Inferior parietal cortex (tissue), 1 donor: ENCODE data around the gene TNIP3.
"Not testable (repeated sequence)": the region's sequence is repeated elsewhere in the genome, so short reads cannot be mapped to it uniquely, and the experiment has no call there.

ENCODE experiments used
- DNase-seq: peaks from one replicate; pipeline ENCODE4 v3.0.0-alpha.2; 2016; ENCODE audit errors: extremely low spot score

TNIP3 gene, protein sequence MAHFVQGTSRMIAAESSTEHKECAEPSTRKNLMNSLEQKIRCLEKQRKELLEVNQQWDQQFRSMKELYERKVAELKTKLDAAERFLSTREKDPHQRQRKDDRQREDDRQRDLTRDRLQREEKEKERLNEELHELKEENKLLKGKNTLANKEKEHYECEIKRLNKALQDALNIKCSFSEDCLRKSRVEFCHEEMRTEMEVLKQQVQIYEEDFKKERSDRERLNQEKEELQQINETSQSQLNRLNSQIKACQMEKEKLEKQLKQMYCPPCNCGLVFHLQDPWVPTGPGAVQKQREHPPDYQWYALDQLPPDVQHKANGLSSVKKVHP

DNA sequence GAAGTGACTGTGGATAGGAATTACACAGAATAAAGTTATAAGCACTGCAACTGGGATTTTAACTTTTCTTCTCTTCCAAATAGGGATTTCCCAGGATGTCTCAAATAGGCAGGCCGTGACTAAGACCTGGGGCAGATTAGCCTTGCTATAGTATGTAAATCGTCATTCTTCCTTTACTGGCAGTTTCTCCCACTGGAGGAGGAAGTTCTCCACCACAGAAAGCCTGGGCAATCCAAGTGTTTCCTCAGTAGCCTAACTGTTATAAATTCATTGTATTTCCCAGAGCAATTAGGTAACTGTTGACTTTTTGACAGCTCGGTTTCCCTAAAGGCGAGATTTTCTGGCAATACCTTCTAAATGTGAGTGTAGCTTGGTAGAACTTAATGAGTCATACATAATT is at the start of gene TNIP3:
Gene TNIP3 (minus strand): TSS at position 31 of the 400 bp plus-strand sequence. CDS start 196 bp downstream, outside the sequence.
- no peak for DNase-seq

DNA sequence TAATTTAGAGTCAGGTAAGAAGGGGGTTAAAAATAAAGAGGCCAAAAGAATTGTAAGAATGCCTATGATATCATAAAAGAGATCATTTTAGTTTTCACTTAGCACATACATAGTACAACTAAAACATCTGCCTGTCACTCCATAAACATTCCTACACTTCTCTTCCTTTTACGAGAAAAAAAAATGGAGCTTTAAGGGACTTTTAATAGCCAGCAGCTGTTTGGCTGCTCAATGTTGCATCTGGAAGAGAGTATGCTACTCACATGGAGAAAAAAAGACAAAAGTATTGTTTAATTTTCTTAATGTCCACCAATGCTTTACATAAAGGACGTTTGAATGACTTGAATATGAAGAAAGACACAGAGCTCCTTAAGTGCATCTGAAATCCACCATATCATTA is 48.7 kb upstream of the TNIP3 start:
- no peak for DNase-seq

- no peak for DNase-seq
These were observed 45.0 kb upstream of the TNIP3 start for GRCh38 chr4:121209171-121209570.

- DNase-seq = no peak
These were observed 44.3 kb upstream of the TNIP3 start for GRCh38 chr4:121208244-121209007.

GRCh38 chr4:121205777-121206176 is 41.7 kb upstream of the TNIP3 start:
- DNase-seq = not testable (repeated sequence)

DNA sequence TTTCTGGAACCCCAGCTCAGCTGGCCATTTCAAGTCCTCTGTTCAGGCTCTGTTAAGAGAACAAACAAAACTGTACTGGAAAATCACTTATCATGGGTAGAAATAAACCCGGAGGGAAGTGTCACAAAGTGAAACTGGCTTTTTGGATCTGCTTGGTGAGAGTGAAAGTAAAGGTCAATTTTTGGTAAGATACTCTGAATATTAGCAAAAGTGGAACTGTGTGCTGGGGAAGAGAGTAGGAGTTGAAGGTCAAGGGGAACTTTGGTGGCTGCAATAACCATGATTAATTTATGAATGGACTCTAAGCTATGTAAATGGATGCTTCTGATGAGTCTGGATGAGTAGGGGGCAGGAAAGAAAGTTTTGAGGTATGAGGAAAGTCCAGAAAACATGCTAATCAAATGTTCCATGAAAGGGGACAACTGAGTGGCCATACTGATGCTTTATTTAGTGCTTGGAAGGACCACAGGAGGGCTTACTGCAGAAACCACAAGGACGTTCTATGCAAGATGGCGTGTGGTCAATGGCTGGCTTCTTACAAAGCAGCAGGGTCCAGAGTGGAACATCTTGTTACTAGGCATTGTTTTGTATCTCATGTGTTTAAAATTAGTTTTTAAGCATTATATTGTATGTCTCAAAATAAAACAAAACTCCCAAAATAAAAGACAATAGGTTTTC is 36.8 kb upstream of the TNIP3 start:
- DNase-seq = no peak

DNA sequence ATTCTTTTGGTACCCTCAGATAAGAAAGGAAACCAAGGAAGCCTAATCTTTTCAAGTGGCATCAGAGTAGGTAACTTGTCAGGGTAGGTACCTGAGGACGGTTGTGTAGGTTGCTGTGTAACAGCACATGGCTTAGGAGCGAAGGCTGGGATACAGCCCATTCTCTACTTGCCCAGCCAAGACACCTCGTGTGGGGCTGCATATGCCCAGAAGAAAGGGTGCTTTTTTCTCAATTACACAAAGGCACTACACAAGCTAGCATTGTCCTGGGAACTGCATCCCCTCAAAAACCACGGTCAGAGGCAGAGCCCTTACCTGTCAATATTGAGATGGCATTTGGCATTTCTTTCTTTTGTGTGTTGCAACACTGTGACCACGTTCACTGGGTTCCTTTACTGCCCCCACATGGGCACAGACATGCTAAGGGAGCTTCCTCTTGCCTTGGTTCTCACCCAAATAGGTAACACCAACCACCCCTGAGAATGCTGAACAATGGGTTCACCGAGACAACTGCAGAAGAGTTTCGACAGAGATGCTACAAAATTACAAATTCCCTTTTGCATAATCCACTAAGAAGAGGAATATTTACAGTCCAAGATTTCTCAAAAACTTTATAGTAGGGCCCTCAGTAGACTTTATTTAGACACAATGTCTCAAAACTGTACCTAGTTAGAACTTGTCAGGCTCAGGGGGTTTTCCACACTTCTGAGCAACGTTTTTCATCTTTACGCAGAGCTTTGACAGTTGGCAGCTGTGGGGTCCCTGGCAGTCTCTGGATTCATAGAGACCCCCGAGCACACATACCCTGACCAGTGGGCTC is 35.8 kb upstream of the TNIP3 start:
- DNase-seq = no peak

DNA sequence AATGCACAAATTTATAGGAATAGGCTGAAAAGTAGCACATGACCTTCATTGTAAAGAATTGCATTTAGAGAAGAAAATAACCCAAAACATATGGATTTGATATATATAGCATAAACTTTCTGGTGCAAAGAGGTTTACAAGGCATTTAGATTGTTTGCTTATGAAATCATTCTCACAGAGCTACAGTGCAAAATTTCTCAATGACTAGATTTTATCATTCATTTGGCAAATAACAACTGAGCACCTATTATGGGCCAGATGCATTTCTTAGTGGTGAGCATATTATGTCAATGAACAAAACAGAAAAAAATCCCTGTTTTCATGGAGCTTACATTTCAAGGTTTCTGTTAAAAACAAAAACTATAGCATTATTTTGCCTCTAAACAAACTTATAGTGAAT is 34.1 kb upstream of the TNIP3 start:
- DNase-seq = no peak

- DNase-seq = no peak
These were observed 31.5 kb upstream of the TNIP3 start for GRCh38 chr4:121195649-121196048.

GRCh38 chr4:121192480-121192879 is 28.4 kb upstream of the TNIP3 start:
- DNase-seq = peak; percentile 72

DNA sequence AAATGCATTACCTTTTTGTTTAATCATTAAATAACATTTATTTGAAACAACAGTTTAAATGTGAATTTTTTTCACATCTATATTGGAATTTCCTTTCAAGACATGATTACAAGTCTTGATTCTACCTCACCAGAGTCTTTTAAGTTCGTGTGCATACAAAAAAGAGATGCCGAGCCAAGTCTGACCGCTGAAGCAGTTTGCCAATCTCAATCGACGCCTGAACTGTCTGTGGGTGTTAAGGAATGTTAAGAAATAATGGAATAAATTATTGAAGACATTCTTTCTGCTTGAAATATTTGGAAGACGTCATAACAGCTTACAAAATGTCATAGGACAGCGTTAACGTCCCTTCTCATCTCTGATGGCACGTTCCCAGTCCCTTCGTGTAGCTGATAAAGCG is 27.9 kb upstream of the TNIP3 start:
- no peak for DNase-seq

- DNase-seq = no peak
These were observed 27.2 kb upstream of the TNIP3 start for GRCh38 chr4:121191361-121191760.

GRCh38 chr4:121190389-121190788 is 26.3 kb upstream of the TNIP3 start:
- no peak for DNase-seq

- no peak for DNase-seq
These were observed 25.4 kb upstream of the TNIP3 start for GRCh38 chr4:121189326-121190215.

GRCh38 chr4:121187206-121187605 is 23.1 kb upstream of the TNIP3 start:
- DNase-seq = no peak

DNA sequence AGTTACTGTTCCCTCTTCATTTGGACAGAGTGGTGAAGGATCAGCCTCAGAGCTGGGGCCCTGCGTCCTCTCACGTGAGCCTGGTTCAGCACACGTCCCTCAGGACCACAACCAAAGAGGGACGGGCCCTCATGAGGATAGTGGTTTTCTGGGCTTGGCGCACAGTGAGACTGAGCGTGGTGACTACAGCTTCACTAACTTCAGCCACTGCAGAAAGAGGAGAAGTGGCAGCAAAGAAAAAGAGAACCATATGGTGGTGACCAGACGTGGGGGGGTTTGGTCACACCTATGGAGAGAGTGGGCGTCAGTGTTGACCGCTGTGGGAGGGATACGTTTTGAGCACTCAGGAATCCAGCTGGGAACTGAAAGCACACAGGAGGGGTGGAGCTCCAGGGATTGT is 21.8 kb upstream of the TNIP3 start:
- DNase-seq = peak; percentile 61

GRCh38 chr4:121183989-121184388 is 19.9 kb upstream of the TNIP3 start:
- DNase-seq = no peak

GRCh38 chr4:121183361-121183760 is 19.2 kb upstream of the TNIP3 start:
- DNase-seq = no peak

- no peak for DNase-seq
These were observed 18.2 kb upstream of the TNIP3 start for GRCh38 chr4:121182296-121182695.

DNA sequence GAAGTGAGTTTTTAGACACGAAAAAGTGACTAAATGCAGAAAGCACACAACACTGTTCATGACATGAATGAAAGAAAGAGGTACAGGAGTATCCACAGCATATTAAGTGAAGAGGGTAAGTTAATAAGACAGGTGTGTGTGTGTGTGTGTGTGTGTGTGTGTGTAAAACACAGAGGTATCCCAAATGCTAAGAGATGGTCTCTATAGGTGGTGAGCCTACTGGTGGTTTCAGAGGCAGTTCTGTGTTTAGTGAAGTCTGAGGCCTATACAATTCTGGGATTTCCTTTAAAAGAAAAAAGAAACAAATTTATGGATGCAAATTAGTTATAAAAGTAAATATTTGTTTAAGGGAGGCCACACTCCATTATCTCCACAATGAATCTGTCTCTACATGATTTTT is 17.4 kb upstream of the TNIP3 start:
- DNase-seq = no peak

- DNase-seq = no peak
These were observed 16.4 kb upstream of the TNIP3 start for GRCh38 chr4:121180558-121180957.
